HuH-7 (cell line): ENCODE measurements around the gene SLC38A10.

Source experiments
- DNase-seq: peaks from one replicate; pipeline ENCODE4 v3.0.0; 2011; ENCODE audit warnings: low spot score

SLC38A10 gene

GRCh38 chr17:81241648-81242420, 53.3 kb downstream of the SLC38A10 start:
- peak; percentile 99 for DNase-seq

- no peak for DNase-seq
Observed at GRCh38 chr17:81241203-81241602, 53.9 kb downstream of the SLC38A10 start.

- DNase-seq, result no peak
Observed at GRCh38 chr17:81240761-81241160, 54.3 kb downstream of the SLC38A10 start.

- no peak for DNase-seq
Observed at GRCh38 chr17:81239714-81240555, 55.2 kb downstream of the SLC38A10 start.

GRCh38 chr17:81238815-81239713, 56.0 kb downstream of the SLC38A10 start, which contains the start of the genes NDUFAF8 and TEPSIN:
NDUFAF8 (plus strand) TSS chr17:81239318; CDS start chr17:81239364, 46 bp downstream.
TEPSIN (minus strand) TSS chr17:81239055; CDS start chr17:81239033, 22 bp downstream.
- DNase-seq, result peak; percentile 100

- DNase-seq, result no peak
Observed at GRCh38 chr17:81238490-81238814, 56.7 kb downstream of the SLC38A10 start.

- DNase-seq, result no peak
Observed at GRCh38 chr17:81237591-81238489, 57.3 kb downstream of the SLC38A10 start.

GRCh38 chr17:81236784-81237183, 58.3 kb downstream of the SLC38A10 start:
- DNase-seq, result no peak

GRCh38 chr17:81235822-81236740, 59.0 kb downstream of the SLC38A10 start:
- DNase-seq, result no peak

GRCh38 chr17:81234940-81235821, 59.9 kb downstream of the SLC38A10 start:
- DNase-seq, result no peak

GRCh38 chr17:81234506-81234855, 60.6 kb downstream of the SLC38A10 start:
- DNase-seq, result no peak

GRCh38 chr17:81233811-81234505, 61.1 kb downstream of the SLC38A10 start:
- no peak for DNase-seq

GRCh38 chr17:81233316-81233715, 61.8 kb downstream of the SLC38A10 start:
- no peak for DNase-seq

GRCh38 chr17:81232616-81233241, 62.4 kb downstream of the SLC38A10 start:
- no peak for DNase-seq

GRCh38 chr17:81231766-81232581, 63.1 kb downstream of the SLC38A10 start:
- DNase-seq, result no peak

- DNase-seq, result no peak
Observed at GRCh38 chr17:81231121-81231645, 63.9 kb downstream of the SLC38A10 start.
